Vagina (tissue), 2 donors: ENCODE measurements around the gene CDH9.

ENCODE experiments used
- CTCF ChIP-seq, 3 experiments: fragments of 450-650 bp in 2 of 3; fragments of 200-600 bp in 1 of 3; sonication (generic) in 1 of 3; IDR thresholded peaks; one replicate each; pipeline ENCODE4 v1.5.1; 2017 to 2019; ENCODE audit warnings: antibody characterized with exemption in 3 of 3, mild to moderate bottlenecking in 2 of 3, moderate library complexity in 2 of 3
- POLR2AphosphoS5 ChIP-seq, 2 donors: sonication (generic); formaldehyde crosslinking; IDR thresholded peaks; one replicate each; pipeline ENCODE4 v1.9.0; 2017; ENCODE audit warnings: antibody characterized with exemption in 2 of 2, mild to moderate bottlenecking in 2 of 2, low read depth in 1 of 2; ENCODE audit not compliant: insufficient read depth in 1 of 2

- TF ChIP-seq CTCF (IDR thresholded peaks at IDR 0.05) (no peak), POLR2AphosphoS5 (IDR thresholded peaks at IDR 0.05; ENCODE audit: insufficient read depth in 1 of 2, low read depth in 1 of 2) (no peak)
These were observed 31.3 kb downstream of the CDH9 start for GRCh38 chr5:27007121-27007520.
